Progenitor cell of endocrine pancreas (in vitro differentiated cells): ENCODE data around the gene COL1A2. TPM values are rescaled to one million over a fixed set of nuclear protein-coding genes. Genes with fewer than 3 reads are reported as not detected.

Experiments
- DNase-seq: peaks from one replicate; pipeline ENCODE4 v3.0.0; 2021; ENCODE audit warnings: low spot score; ENCODE audit not compliant: unreplicated experiment
- H3K27ac Mint-ChIP-seq: 2 replicates; pipeline ENCODE4 v1.8.0; 2021; ENCODE audit warnings: mild to moderate bottlenecking, moderate library complexity, mixed read lengths
- H3K27me3 Mint-ChIP-seq: 2 replicates; pipeline ENCODE4 v1.8.0; 2021; ENCODE audit warnings: mixed read lengths
- H3K36me3 Mint-ChIP-seq: 2 replicates; pipeline ENCODE4 v1.8.0; 2022; ENCODE audit warnings: mixed read lengths; ENCODE audit not compliant: insufficient read depth
- H3K4me1 Mint-ChIP-seq: 2 replicates; pipeline ENCODE4 v1.8.0; 2021; ENCODE audit warnings: low read depth, mixed read lengths
- H3K4me3 Mint-ChIP-seq: 2 replicates; pipeline ENCODE4 v1.8.0; 2021; ENCODE audit warnings: low read depth, mild to moderate bottlenecking, moderate library complexity, mixed read lengths
- H3K9me3 Mint-ChIP-seq: 2 replicates; pipeline ENCODE4 v1.8.0; 2021; ENCODE audit warnings: low read depth, mixed read lengths
- total RNA-seq: library from RNA; stranded (reverse); gene quantifications from 2 replicates; pipeline ENCODE4 v1.2.1, GENCODE V29; 2021
- TF ChIP-seq, protein P1 (sequence below): fragments of 200-600 bp; sonication (generic); IDR thresholded peaks from one replicate; pipeline ENCODE4 v1.5.0; 2021; ENCODE audit warnings: antibody characterized with exemption, mild to moderate bottlenecking; ENCODE audit not compliant: unreplicated experiment

Gene COL1A2
- total RNA-seq, 1 donor from 2014 or later, result 14.8 TPM

DNA sequence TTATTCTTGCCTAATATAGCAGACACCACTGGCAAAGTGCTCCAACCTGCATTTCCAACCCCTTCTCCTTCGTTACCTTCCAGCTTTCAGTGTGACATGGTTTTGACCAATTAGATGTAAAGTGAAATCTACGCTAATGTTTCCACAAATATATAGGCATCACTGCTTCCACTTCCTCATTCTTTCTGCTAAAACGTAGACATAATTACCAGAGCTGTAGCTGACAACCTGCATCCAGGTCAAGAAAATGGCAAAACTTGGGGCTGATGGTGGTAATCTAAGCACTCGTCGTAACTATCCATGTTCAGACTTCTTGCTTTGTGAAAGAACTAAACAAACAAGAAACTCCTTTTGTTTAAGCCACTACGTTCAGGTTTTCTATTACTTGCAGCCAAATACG lies 41.8 kb upstream of the COL1A2 start:
- DNase-seq, result no peak
- H3K9me3 Mint-ChIP-seq, result peaks cover under 1% of the 10 kb centered on the region
- TF ChIP-seq, protein P1, sequence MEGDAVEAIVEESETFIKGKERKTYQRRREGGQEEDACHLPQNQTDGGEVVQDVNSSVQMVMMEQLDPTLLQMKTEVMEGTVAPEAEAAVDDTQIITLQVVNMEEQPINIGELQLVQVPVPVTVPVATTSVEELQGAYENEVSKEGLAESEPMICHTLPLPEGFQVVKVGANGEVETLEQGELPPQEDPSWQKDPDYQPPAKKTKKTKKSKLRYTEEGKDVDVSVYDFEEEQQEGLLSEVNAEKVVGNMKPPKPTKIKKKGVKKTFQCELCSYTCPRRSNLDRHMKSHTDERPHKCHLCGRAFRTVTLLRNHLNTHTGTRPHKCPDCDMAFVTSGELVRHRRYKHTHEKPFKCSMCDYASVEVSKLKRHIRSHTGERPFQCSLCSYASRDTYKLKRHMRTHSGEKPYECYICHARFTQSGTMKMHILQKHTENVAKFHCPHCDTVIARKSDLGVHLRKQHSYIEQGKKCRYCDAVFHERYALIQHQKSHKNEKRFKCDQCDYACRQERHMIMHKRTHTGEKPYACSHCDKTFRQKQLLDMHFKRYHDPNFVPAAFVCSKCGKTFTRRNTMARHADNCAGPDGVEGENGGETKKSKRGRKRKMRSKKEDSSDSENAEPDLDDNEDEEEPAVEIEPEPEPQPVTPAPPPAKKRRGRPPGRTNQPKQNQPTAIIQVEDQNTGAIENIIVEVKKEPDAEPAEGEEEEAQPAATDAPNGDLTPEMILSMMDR, result no peak
- peaks cover 12% of the 10 kb centered on the region for H3K4me1 Mint-ChIP-seq
- H3K27ac Mint-ChIP-seq, result no peak overlapping the region
- no peak overlapping the region for H3K4me3 Mint-ChIP-seq
- no peaks in the 10 kb centered on the region for H3K27me3 Mint-ChIP-seq
- no peaks in the 10 kb centered on the region for H3K36me3 Mint-ChIP-seq

DNA sequence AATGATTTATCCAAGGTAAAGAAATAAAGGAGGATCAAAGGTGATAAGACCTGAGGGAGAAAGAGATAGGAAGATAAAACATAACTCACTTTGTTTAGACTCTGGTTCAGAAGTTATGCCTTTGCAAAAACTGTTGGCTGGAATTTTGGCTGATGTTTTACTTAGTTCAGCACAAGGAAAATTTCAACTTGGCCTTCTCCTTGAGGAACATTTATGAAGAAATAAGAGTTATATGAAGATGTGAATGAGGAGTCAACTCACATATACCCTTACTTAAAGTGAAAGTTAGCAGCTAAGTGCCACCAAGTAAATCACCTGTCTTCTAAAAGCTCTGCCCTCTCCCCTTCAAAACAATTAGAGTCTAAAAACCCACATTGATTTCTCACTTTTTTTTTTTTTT lies 39.7 kb upstream of the COL1A2 start:
- Mint-ChIP-seq H3K9me3 (peaks cover 10% of the 10 kb centered on the region), H3K4me3 (no peak overlapping the region), H3K27me3 (no peaks in the 10 kb centered on the region), H3K27ac (no peak overlapping the region), H3K36me3 (no peaks in the 10 kb centered on the region), H3K4me1 (peaks cover 12% of the 10 kb centered on the region)
- no peak for DNase-seq
- TF ChIP-seq, protein P1, result no peak

DNA sequence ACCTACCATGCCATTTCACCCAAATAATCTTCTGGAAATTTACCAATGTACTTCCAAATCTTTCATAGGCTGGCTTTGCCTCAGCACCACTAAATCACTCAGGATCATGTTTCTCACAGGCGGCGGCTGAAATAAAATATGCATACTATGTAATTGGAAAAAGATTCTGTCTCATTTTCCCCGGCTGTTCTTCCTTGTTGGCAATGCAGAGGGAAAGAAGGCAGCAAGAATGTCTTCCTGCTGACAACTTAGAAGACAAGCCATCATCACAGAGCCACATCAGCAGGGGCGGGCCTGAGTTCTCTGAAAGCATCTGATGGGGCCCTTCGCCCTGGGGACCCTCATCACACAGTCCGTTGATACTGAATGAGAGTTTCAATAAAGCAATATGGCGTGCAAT lies 39.2 kb upstream of the COL1A2 start:
- H3K36me3 Mint-ChIP-seq, result no peaks in the 10 kb centered on the region
- no peak overlapping the region for H3K27ac Mint-ChIP-seq
- H3K4me3 Mint-ChIP-seq, result no peak overlapping the region
- H3K27me3 Mint-ChIP-seq, result no peaks in the 10 kb centered on the region
- peaks cover 12% of the 10 kb centered on the region for H3K4me1 Mint-ChIP-seq
- TF ChIP-seq, protein P1, result no peak
- DNase-seq, result no peak
- peaks cover 10% of the 10 kb centered on the region for H3K9me3 Mint-ChIP-seq

DNA sequence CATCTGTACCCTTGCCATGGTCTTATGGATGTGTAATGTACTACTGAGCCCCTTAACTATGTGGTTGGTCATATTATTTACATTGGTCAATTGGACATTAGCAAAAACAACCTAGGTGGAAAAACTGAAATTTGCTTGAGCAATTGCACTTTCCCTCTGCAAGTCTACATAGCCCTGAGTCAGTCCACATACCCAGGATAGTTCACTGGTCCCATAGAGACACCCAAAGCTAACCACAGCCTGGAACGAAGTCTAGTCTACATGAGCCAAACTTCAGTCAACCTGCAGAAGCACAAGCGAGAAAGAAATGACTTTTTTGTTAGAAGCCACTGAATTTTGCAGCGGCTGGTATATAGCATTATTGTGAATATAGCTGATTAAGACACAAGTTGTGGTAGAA lies 37.6 kb upstream of the COL1A2 start:
- Mint-ChIP-seq H3K36me3 (no peaks in the 10 kb centered on the region), H3K4me1 (peaks cover 4% of the 10 kb centered on the region), H3K27ac (no peak overlapping the region), H3K27me3 (no peaks in the 10 kb centered on the region), H3K4me3 (no peak overlapping the region), H3K9me3 (peaks cover 10% of the 10 kb centered on the region)
- TF ChIP-seq, protein P1, result no peak
- no peak for DNase-seq

DNA sequence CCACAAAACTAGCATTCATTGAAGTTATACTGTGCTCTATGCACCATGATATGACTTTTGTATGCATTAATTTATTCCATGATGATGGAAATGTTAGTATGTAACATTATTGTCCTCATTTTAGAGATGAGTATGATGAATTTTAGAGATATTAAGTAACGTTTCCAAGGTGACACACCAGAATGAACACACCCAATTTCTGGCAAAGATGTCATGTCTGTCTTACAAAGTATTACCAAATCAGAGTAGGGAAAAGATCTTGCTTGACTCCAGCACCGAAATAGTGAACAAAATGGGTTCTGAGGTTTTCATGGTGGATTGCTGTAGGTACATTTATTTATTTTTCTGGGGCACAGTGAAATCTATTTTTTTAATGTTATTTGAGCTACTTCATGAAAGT lies 33.8 kb upstream of the COL1A2 start:
- Mint-ChIP-seq H3K36me3 (no peaks in the 10 kb centered on the region), H3K27ac (no peak overlapping the region), H3K4me1 (no peaks in the 10 kb centered on the region), H3K9me3 (peaks cover 15% of the 10 kb centered on the region), H3K27me3 (no peaks in the 10 kb centered on the region), H3K4me3 (no peak overlapping the region)
- TF ChIP-seq, protein P1, result no peak
- DNase-seq, result no peak

DNA sequence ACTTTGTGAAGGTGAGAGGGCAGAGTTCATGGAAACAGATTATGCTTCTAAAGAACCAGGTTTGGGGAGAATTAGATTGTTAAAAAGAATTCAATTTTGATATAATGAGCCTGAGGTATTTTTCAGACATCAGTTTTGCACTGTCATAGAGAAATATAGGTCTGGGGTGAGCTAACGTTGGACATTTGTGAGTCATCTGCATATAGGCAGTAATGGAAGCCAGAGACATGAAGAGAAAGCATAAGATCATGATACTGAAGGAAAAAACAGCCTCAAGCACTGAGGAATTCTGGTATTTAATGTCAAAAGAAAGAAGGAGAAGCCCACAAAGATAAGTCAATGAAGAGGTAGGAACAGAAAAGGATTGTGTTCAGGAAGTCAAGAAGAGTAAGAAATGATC lies 32.4 kb upstream of the COL1A2 start:
- Mint-ChIP-seq H3K27me3 (no peaks in the 10 kb centered on the region), H3K36me3 (no peaks in the 10 kb centered on the region), H3K9me3 (peaks cover 15% of the 10 kb centered on the region), H3K4me1 (peaks cover 2% of the 10 kb centered on the region), H3K4me3 (no peak overlapping the region), H3K27ac (no peak overlapping the region)
- DNase-seq, result no peak
- TF ChIP-seq, protein P1, result no peak
